Immature natural killer cell (primary cell): ENCODE data around the gene GALK1. TPM values are rescaled to one million over a fixed set of nuclear protein-coding genes. Genes with fewer than 3 reads are reported as not detected.

ENCODE experiments used
- DNase-seq, 3 donors: peaks; one replicate each; pipeline ENCODE4 v3.0.0; 2022; ENCODE audit warnings: mixed read lengths in 1 of 3
- H3K27ac Mint-ChIP-seq, 6 donors: one replicate each; pipeline ENCODE4 v1.8.0; 2020; ENCODE audit warnings: mixed read lengths in 6 of 6, mild to moderate bottlenecking in 5 of 6, inconsistent platforms in 4 of 6, moderate library complexity in 3 of 6
- H3K27me3 Mint-ChIP-seq, 3 donors: one replicate each; pipeline ENCODE4 v1.8.0; 2020 to 2021; ENCODE audit warnings: low read depth in 3 of 3, mild to moderate bottlenecking in 3 of 3, mixed read lengths in 3 of 3, moderate library complexity in 3 of 3, inconsistent platforms in 1 of 3
- H3K36me3 Mint-ChIP-seq, 3 donors: one replicate each; pipeline ENCODE4 v1.8.0; 2020; ENCODE audit warnings: mixed read lengths in 3 of 3, inconsistent platforms in 2 of 3, mild to moderate bottlenecking in 2 of 3
- H3K4me1 Mint-ChIP-seq, 2 donors: one replicate each; pipeline ENCODE4 v1.8.0; 2020; ENCODE audit warnings: inconsistent platforms in 2 of 2, mild to moderate bottlenecking in 2 of 2, mixed read lengths in 2 of 2, moderate library complexity in 1 of 2
- H3K4me3 Mint-ChIP-seq, 5 donors: one replicate each; pipeline ENCODE4 v1.8.0; 2020; ENCODE audit warnings: mild to moderate bottlenecking in 5 of 5, mixed read lengths in 5 of 5, inconsistent platforms in 3 of 5, moderate library complexity in 3 of 5
- H3K9me3 Mint-ChIP-seq, 6 donors: one replicate each; pipeline ENCODE4 v1.8.0; 2020; ENCODE audit warnings: mild to moderate bottlenecking in 6 of 6, mixed read lengths in 6 of 6, inconsistent platforms in 4 of 6, moderate library complexity in 3 of 6
- polyA plus RNA-seq, 3 donors: library from polyadenylated mRNA; unstranded; fragments of 300-500 nt; fragmentation: Illumina TruSeq; gene quantifications; one replicate each; pipeline ENCODE4 v1.2.3, GENCODE V29; 2021

Gene GALK1
- polyA plus RNA-seq, 3 donors from 2014 or later: 25.1 to 86.7 (median 30.7) TPM

GRCh38 chr17:75727391-75727790, 37.6 kb downstream of the GALK1 start:
- H3K9me3 Mint-ChIP-seq: no peaks in the 10 kb centered on the region
- no peak for DNase-seq
- no peaks in the 10 kb centered on the region for H3K4me1 Mint-ChIP-seq
- H3K27me3 Mint-ChIP-seq: no peaks in the 10 kb centered on the region
- H3K27ac Mint-ChIP-seq: no peak overlapping the region
- H3K4me3 Mint-ChIP-seq: no peak overlapping the region
- no peaks in the 10 kb centered on the region for H3K36me3 Mint-ChIP-seq

GRCh38 chr17:75725504-75725903, 39.5 kb downstream of the GALK1 start:
- Mint-ChIP-seq H3K9me3 (no peaks in the 10 kb centered on the region), H3K4me1 (peaks cover 0 to 2% of the 10 kb centered on the region in 2 donors), H3K27me3 (peaks cover 0 to 2% (median 0%) of the 10 kb centered on the region in 3 donors), H3K4me3 (no peak overlapping the region), H3K27ac (peak overlapping the region in 1 of 6 donors; percentile 66), H3K36me3 (no peaks in the 10 kb centered on the region)
- no peak for DNase-seq

- DNase-seq: no peak
- H3K27me3 Mint-ChIP-seq: peaks cover 0 to 2% (median 2%) of the 10 kb centered on the region in 3 donors
- H3K27ac Mint-ChIP-seq: no peak overlapping the region
- H3K4me1 Mint-ChIP-seq: peaks cover 0 to 8% of the 10 kb centered on the region in 2 donors
- no peaks in the 10 kb centered on the region for H3K9me3 Mint-ChIP-seq
- H3K36me3 Mint-ChIP-seq: no peaks in the 10 kb centered on the region
- H3K4me3 Mint-ChIP-seq: no peak overlapping the region
Measured at GRCh38 chr17:75724016-75725003, 40.7 kb downstream of the GALK1 start.

GRCh38 chr17:75723171-75723930, 41.6 kb downstream of the GALK1 start:
- H3K9me3 Mint-ChIP-seq: no peaks in the 10 kb centered on the region

GRCh38 chr17:75722542-75723095, 42.4 kb downstream of the GALK1 start:
- Mint-ChIP-seq H3K27ac (no peak overlapping the region), H3K9me3 (no peaks in the 10 kb centered on the region)

More at GRCh38 chr17:75723171-75723930, 41.6 kb downstream of the GALK1 start:
- Mint-ChIP-seq H3K27ac (no peak overlapping the region), H3K4me3 (peak overlapping the region in 1 of 5 donors; percentile 33), H3K27me3 (peaks cover 0 to 2% (median 2%) of the 10 kb centered on the region in 3 donors), H3K4me1 (peaks cover 0 to 8% of the 10 kb centered on the region in 2 donors), H3K36me3 (no peaks in the 10 kb centered on the region)
- DNase-seq: no peak

GRCh38 chr17:75722076-75722475, 42.9 kb downstream of the GALK1 start:
- Mint-ChIP-seq H3K27me3 (peaks cover 0 to 2% (median 2%) of the 10 kb centered on the region in 3 donors), H3K27ac (no peak overlapping the region), H3K9me3 (no peaks in the 10 kb centered on the region), H3K4me1 (peaks cover 0 to 8% of the 10 kb centered on the region in 2 donors), H3K36me3 (no peaks in the 10 kb centered on the region), H3K4me3 (peak overlapping the region; percentile 38 to 56 (median 53))
- no peak for DNase-seq

More at GRCh38 chr17:75722542-75723095, 42.4 kb downstream of the GALK1 start:
- Mint-ChIP-seq H3K4me3 (peak overlapping the region in 3 of 5 donors; percentile 33 to 46 (median 43)), H3K36me3 (no peaks in the 10 kb centered on the region), H3K27me3 (peaks cover 0 to 2% (median 2%) of the 10 kb centered on the region in 3 donors), H3K4me1 (peaks cover 0 to 8% of the 10 kb centered on the region in 2 donors)
- DNase-seq: no peak

GRCh38 chr17:75721463-75722011, 43.5 kb downstream of the GALK1 start:
- Mint-ChIP-seq H3K4me1 (peaks cover 0 to 8% of the 10 kb centered on the region in 2 donors), H3K4me3 (peak overlapping the region; percentile 38 to 56 (median 53)), H3K27me3 (peaks cover 2 to 3% (median 2%) of the 10 kb centered on the region in 3 donors), H3K27ac (no peak overlapping the region), H3K9me3 (no peaks in the 10 kb centered on the region), H3K36me3 (no peaks in the 10 kb centered on the region)
- DNase-seq: no peak

- Mint-ChIP-seq H3K27ac (no peak within 1 kb of the TSS), H3K4me3 (peak within 1 kb of the TSS; percentile 79 to 90 (median 86)), H3K36me3 (no peaks in the 10 kb centered on the region), H3K27me3 (peaks cover 2 to 3% (median 2%) of the 10 kb centered on the region in 3 donors), H3K9me3 (no peaks in the 10 kb centered on the region), H3K4me1 (peaks cover 0 to 8% of the 10 kb centered on the region in 2 donors)
- peak; percentile 53 to 59 (median 55) for DNase-seq
Measured at GRCh38 chr17:75720656-75721462, 44.1 kb downstream of the GALK1 start, which contains the start of gene ITGB4. ITGB4 (plus strand) TSS chr17:75721459; CDS start chr17:75724704, 3,245 bp downstream.

GRCh38 chr17:75719732-75720131, 45.3 kb downstream of the GALK1 start:
- Mint-ChIP-seq H3K27me3 (peaks cover 2 to 3% (median 2%) of the 10 kb centered on the region in 3 donors), H3K9me3 (no peaks in the 10 kb centered on the region), H3K4me1 (peaks cover 0 to 8% of the 10 kb centered on the region in 2 donors), H3K4me3 (peak overlapping the region; percentile 55 to 86 (median 82)), H3K27ac (no peak overlapping the region), H3K36me3 (no peaks in the 10 kb centered on the region)
- no peak for DNase-seq

- DNase-seq: no peak
- H3K27me3 Mint-ChIP-seq: peaks cover 0 to 3% (median 2%) of the 10 kb centered on the region in 3 donors
- H3K9me3 Mint-ChIP-seq: no peaks in the 10 kb centered on the region
- peaks cover 0 to 14% (median under 1%) of the 10 kb centered on the region in 3 donors for H3K36me3 Mint-ChIP-seq
- H3K27ac Mint-ChIP-seq: no peak overlapping the region
- H3K4me1 Mint-ChIP-seq: no peaks in the 10 kb centered on the region
- H3K4me3 Mint-ChIP-seq: no peak overlapping the region
Measured at GRCh38 chr17:75712446-75712845, 52.5 kb downstream of the GALK1 start.
